Measurements from ENCODE around the gene UMPS.

DNA sequence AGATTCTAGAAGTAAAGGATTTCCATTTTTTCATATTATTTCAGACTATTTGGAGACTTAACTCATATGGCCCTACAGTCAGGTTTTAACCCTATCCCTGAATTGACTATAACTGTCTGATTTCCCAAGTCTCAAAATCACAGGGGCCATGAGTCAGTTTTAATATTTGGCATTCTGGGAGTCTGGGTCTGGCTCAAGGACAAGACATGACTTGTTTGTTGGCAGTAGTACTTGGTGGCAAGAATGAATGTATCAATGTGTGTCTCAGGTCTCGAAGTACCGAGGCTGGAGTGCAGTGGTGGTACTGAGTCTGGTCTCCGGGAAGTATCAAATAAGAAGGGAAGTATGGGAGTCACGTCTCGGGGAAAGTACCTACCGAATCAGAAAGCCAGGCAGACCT lies 10.8 kb downstream of the UMPS start:
- TF ChIP-seq, protein P1, sequence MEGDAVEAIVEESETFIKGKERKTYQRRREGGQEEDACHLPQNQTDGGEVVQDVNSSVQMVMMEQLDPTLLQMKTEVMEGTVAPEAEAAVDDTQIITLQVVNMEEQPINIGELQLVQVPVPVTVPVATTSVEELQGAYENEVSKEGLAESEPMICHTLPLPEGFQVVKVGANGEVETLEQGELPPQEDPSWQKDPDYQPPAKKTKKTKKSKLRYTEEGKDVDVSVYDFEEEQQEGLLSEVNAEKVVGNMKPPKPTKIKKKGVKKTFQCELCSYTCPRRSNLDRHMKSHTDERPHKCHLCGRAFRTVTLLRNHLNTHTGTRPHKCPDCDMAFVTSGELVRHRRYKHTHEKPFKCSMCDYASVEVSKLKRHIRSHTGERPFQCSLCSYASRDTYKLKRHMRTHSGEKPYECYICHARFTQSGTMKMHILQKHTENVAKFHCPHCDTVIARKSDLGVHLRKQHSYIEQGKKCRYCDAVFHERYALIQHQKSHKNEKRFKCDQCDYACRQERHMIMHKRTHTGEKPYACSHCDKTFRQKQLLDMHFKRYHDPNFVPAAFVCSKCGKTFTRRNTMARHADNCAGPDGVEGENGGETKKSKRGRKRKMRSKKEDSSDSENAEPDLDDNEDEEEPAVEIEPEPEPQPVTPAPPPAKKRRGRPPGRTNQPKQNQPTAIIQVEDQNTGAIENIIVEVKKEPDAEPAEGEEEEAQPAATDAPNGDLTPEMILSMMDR (conservative IDR thresholded peaks at IDR 0.05), result no peak
- no peak for TF ChIP-seq EZH2 (IDR thresholded peaks at IDR 0.05; ENCODE audit: low read depth)

Measured in PC-9 (cell line).